ENCODE data around the gene STX1A.

The STX1A gene

GRCh38 chr7:73728551-73728950, 9.1 kb upstream of the STX1A start:
- no peak for ATAC-seq
- TF ChIP-seq ZNF8 (CRISPR knock-in tag; IDR thresholded peaks at IDR 0.05): no peak
- no peak for TF ChIP-seq GLIS3 (CRISPR knock-in tag; IDR thresholded peaks at IDR 0.05)
- TF ChIP-seq SNAI2 (CRISPR knock-in tag; IDR thresholded peaks at IDR 0.05): no peak
- no peak for TF ChIP-seq ARNTL (CRISPR knock-in tag; IDR thresholded peaks at IDR 0.05; ENCODE audit: borderline replicate concordance, low read depth)
- no peak for TF ChIP-seq ZFP30 (CRISPR knock-in tag; IDR thresholded peaks at IDR 0.05)

DNA sequence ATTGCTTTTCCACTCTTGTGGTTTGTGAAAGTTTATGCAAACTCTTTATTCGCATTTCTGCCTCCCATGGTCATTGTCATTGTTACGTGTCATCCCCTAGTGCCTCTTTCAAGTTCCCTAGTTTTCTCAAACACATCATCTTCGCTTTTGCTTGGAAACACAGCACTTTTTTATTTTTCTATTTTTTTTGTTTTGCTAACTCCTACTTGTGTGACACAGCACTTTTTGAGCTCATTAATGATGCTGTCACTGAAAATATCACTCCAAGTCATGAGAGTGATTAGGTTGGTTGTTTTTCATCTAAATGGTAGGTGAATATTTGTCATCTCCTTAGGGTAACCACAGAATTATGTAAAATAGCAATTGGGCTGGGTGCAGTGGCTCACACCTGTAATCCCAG, 8.5 kb upstream of the STX1A start:
- ATAC-seq: no peak
- TF ChIP-seq SNAI2 (CRISPR knock-in tag; IDR thresholded peaks at IDR 0.05) (no peak), CSDC2 (CRISPR knock-in tag; IDR thresholded peaks at IDR 0.05) (no peak), ZNF70 (CRISPR knock-in tag; IDR thresholded peaks at IDR 0.05) (no peak), PPARA (CRISPR knock-in tag; IDR thresholded peaks at IDR 0.05; ENCODE audit: borderline replicate concordance) (no peak), TSHZ2 (CRISPR knock-in tag; IDR thresholded peaks at IDR 0.05) (no peak), GLIS3 (CRISPR knock-in tag; IDR thresholded peaks at IDR 0.05) (no peak), ARNTL (CRISPR knock-in tag; IDR thresholded peaks at IDR 0.05; ENCODE audit: borderline replicate concordance, low read depth) (no peak), ZFP3 (CRISPR knock-in tag; IDR thresholded peaks at IDR 0.05) (no peak), ZFP30 (CRISPR knock-in tag; IDR thresholded peaks at IDR 0.05) (no peak), BACH2 (CRISPR knock-in tag; IDR thresholded peaks at IDR 0.05; ENCODE audit: borderline replicate concordance) (no peak), ESRRG (CRISPR knock-in tag; IDR thresholded peaks at IDR 0.05) (no peak), ZNF565 (CRISPR knock-in tag; conservative IDR thresholded peaks at IDR 0.05; ENCODE audit: low read depth) (no peak), ISL1 (CRISPR knock-in tag; IDR thresholded peaks at IDR 0.05) (no peak), TOX (CRISPR knock-in tag; IDR thresholded peaks at IDR 0.05; ENCODE audit: borderline replicate concordance) (no peak), OSR1 (CRISPR knock-in tag; IDR thresholded peaks at IDR 0.05) (no peak)
- TF ChIP-seq, protein P1, sequence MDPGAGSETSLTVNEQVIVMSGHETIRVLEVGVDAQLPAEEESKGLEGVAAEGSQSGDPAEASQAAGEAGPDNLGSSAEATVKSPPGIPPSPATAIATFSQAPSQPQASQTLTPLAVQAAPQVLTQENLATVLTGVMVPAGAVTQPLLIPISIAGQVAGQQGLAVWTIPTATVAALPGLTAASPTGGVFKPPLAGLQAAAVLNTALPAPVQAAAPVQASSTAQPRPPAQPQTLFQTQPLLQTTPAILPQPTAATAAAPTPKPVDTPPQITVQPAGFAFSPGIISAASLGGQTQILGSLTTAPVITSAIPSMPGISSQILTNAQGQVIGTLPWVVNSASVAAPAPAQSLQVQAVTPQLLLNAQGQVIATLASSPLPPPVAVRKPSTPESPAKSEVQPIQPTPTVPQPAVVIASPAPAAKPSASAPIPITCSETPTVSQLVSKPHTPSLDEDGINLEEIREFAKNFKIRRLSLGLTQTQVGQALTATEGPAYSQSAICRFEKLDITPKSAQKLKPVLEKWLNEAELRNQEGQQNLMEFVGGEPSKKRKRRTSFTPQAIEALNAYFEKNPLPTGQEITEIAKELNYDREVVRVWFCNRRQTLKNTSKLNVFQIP (CRISPR knock-in tag; IDR thresholded peaks at IDR 0.05; ENCODE audit: borderline replicate concordance, low read depth): no peak

DNA sequence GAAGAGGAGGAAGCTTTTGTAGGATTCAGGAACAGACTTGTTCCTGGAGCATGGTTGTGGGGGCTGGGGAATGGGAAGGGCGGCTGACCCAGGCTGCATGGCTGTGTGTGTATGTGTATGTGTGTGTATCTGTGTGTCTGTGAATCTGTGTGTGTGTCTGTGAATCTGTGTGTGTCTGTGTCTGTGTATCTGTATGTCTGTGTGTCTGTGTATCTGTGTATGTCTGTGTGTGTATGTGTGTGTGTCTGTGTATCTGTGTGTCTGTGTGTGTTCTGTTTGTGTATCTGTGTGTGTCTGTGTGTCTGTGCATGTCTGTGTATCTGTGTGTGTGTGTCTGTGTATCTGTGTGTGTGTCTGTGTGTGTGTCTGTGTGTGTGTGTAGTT, 6.6 kb upstream of the STX1A start:
- TF ChIP-seq ISL1 (CRISPR knock-in tag; IDR thresholded peaks at IDR 0.05) (no peak), PPARA (CRISPR knock-in tag; IDR thresholded peaks at IDR 0.05; ENCODE audit: borderline replicate concordance) (no peak)

DNA sequence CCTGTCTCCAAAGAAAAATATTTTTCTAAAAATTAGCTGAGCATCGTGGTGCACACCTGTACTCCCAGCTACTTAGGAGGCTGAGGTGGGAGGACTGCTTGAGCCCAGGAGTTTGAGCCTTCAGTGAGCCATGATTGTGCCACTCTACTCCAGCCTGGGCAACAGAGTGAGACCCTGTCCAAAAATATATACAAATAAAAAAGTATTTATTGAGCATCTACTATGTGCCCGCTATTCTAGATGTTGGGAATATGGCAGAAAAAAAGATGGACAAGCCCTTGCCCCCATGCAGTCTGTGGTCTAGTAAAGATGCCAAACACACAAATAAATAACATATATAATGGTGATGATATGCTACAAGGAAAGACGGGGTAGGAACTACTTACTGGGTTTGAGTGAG, 4.3 kb upstream of the STX1A start:
- ATAC-seq: no peak
- TF ChIP-seq OSR1 (CRISPR knock-in tag; IDR thresholded peaks at IDR 0.05): no peak
- TF ChIP-seq ISL1 (CRISPR knock-in tag; IDR thresholded peaks at IDR 0.05): no peak
- no peak for TF ChIP-seq ZNF565 (CRISPR knock-in tag; conservative IDR thresholded peaks at IDR 0.05; ENCODE audit: low read depth)
- TF ChIP-seq PPARA (CRISPR knock-in tag; IDR thresholded peaks at IDR 0.05; ENCODE audit: borderline replicate concordance): no peak
- no peak for TF ChIP-seq TOX (CRISPR knock-in tag; IDR thresholded peaks at IDR 0.05; ENCODE audit: borderline replicate concordance)
- no peak for TF ChIP-seq ZNF70 (CRISPR knock-in tag; IDR thresholded peaks at IDR 0.05)
- TF ChIP-seq TCF4 (CRISPR knock-in tag; IDR thresholded peaks at IDR 0.05; ENCODE audit: borderline replicate concordance): no peak
- TF ChIP-seq ZC3H10 (CRISPR knock-in tag; IDR thresholded peaks at IDR 0.05): no peak
- TF ChIP-seq ESRRG (CRISPR knock-in tag; IDR thresholded peaks at IDR 0.05): no peak

More for the DNA sequence above, 6.6 kb upstream of the STX1A start:
- ATAC-seq: peak; percentile 31

DNA sequence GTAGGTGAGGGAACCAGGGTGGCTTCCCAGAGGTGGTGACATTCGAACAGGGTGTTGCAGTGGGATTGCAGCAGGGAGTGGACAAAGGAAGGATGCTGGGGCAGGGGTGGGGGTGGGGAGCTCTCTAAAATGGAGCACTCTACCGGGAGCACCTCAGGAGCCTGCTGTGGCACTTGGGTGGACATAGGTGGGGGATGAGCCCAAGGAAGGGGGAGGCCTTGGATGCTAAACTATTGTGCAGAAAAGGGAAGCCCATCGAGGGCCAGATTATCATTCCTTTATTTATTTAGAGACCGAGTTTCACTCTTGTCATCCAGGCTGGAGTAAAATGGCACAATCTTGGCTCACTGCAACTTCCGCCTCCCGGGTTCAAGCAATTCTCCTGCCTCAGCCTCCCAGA, 3.3 kb upstream of the STX1A start:
- no peak for ATAC-seq
- TF ChIP-seq ZC3H10 (CRISPR knock-in tag; IDR thresholded peaks at IDR 0.05) (no peak), TOX (CRISPR knock-in tag; IDR thresholded peaks at IDR 0.05; ENCODE audit: borderline replicate concordance) (no peak), BACH2 (CRISPR knock-in tag; IDR thresholded peaks at IDR 0.05; ENCODE audit: borderline replicate concordance) (no peak), CSDC2 (CRISPR knock-in tag; IDR thresholded peaks at IDR 0.05) (no peak), CSRNP3 (CRISPR knock-in tag; IDR thresholded peaks at IDR 0.05) (no peak), ZFP3 (CRISPR knock-in tag; IDR thresholded peaks at IDR 0.05) (no peak), GLIS3 (CRISPR knock-in tag; IDR thresholded peaks at IDR 0.05) (no peak), TSHZ2 (CRISPR knock-in tag; IDR thresholded peaks at IDR 0.05) (no peak)
- TF ChIP-seq, protein P2, sequence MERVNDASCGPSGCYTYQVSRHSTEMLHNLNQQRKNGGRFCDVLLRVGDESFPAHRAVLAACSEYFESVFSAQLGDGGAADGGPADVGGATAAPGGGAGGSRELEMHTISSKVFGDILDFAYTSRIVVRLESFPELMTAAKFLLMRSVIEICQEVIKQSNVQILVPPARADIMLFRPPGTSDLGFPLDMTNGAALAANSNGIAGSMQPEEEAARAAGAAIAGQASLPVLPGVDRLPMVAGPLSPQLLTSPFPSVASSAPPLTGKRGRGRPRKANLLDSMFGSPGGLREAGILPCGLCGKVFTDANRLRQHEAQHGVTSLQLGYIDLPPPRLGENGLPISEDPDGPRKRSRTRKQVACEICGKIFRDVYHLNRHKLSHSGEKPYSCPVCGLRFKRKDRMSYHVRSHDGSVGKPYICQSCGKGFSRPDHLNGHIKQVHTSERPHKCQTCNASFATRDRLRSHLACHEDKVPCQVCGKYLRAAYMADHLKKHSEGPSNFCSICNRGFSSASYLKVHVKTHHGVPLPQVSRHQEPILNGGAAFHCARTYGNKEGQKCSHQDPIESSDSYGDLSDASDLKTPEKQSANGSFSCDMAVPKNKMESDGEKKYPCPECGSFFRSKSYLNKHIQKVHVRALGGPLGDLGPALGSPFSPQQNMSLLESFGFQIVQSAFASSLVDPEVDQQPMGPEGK (CRISPR knock-in tag; IDR thresholded peaks at IDR 0.05; ENCODE audit: borderline replicate concordance): no peak
- TF ChIP-seq, protein P1 (CRISPR knock-in tag; IDR thresholded peaks at IDR 0.05; ENCODE audit: borderline replicate concordance, low read depth): no peak

Measured in SK-N-SH treated with all-trans-retinoic acid at 6 μM for 48 hours (cell line).